Hippocampal formation (tissue), 2 donors: Measurements from ENCODE around the gene FUT6.

Source experiments
- DNase-seq, 2 donors: peaks; one replicate each; lab custom pipeline; 2025; lab: John Stamatoyannopoulos, UW

Gene FUT6

DNA sequence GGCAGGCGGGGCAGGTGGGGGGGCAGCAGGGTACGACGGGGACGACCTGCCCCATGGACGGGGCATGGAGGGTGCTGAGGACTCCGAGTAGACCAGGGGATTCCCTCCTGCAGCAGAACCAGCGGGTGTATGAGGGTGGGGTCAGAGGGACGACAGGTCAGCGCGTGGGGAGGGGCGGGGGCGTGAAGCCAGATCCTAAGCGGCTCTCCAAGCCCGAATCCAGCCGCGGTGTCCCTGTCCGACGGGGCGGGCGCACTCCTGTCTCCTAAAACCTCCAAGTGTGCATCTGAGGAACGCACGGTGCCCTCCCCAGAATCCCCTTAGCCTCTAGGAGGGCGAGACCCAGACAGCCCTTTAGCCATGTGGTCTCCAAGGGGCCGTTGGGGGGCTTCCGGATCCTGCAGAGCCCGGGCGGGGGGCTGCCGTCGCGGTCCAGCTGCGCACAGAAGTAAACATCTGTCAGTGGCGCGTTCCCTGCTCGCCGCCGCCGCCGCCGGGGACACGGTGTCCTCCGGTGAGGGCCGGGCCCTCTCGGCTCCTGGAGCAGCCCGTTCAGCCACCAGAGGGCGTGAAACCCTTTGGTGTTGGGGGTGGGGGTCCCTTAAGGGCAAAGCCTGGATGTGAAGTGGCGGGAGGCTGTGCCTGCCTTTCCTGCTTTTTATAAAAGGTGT, 33.9 kb downstream of the FUT6 start:
- DNase-seq = no peak

DNA sequence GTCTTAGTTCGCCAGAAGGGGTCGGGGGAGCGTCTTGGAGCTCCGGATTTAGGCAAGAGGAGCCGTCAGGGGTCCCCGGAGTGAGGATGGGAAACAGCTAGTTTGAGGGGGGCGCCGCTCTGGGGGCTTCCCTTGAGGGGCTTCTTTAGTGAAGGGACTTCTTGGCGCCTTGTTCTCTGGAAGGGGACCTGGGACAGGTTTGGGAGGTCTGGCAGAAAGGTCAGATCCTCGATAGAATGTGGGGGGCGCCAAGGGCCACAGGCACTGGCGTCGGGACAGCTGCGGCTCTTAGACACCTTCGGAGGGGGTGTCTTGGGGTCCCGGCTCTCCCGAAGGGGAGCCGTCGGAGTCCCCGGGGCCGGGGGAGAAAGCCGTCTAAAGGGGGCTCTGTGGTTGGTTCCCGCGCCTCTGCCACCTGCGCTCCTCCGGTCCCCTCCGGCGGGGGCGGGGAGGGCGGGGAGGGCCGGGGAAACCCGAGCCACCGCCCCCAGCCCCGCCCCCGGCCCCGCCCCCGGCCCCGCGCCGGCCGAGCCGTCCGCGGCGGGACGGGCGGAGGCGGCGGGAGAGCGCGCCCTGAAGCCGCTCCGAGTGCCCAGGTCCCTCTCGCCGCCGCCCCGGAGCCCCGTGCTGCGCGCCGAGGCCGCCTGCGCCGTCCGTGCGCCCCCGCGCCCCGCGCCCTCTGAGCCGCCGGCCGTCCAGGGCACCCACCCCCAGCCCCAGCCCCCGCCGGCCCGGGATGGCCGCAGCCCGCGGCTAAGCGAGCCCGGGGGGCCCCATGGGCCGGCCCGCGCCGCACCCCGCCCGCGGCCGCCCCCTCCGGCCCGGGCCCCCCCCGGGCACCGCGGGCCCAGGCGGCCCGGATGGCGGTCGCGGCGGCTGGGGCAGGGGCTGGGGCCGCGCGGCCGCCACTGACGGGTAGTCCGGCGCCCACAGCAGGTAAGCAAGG, 34.7 kb downstream of the FUT6 start, which contains the start of gene NRTN:
Gene NRTN, plus strand, starts transcription at position 552 of the 946 bp plus-strand sequence. CDS start 19,099 bp downstream, outside the sequence.
- no peak for DNase-seq

DNA sequence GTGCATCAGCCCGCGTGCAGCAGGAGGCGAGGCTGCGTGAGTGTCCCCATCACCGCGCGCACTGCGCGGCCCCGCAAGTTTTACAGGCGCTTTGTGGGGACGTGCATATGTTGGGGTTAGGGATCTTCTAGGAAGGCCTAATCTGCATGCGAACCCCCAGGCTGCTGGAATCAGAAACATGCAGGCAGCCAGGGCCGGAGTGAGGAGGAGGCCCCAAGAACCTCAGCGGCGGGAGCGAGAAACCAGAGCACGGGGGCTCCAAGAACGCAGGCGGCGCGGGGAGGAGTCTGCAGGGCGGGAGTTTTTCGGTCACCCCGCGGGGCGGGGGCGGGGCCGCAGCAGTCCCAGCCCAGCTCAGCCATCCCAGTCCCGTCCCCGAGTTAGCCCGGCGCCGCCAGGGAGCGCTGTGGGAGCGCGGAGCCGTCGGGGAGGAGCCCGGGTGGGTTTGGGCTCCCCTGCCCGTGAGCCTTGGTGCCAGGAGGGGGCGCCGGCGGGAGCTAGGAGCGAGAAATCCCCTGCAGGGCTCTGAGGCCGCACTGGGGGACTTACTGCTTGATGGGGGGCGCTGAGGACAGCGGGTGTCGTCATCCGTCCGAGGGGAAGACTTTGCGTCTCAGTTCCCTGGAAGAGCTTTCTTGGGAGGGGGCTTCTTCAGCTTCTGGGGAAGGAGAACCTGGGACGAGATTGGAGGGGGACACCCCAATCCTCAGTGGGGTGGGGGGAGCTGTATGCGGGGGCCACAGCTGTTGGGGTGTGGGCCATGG, 35.6 kb downstream of the FUT6 start:
- DNase-seq = peak in 1 of 2 donors; percentile 44

- DNase-seq = no peak
These were observed 36.1 kb downstream of the FUT6 start for GRCh38 chr19:5803441-5803751.

DNA sequence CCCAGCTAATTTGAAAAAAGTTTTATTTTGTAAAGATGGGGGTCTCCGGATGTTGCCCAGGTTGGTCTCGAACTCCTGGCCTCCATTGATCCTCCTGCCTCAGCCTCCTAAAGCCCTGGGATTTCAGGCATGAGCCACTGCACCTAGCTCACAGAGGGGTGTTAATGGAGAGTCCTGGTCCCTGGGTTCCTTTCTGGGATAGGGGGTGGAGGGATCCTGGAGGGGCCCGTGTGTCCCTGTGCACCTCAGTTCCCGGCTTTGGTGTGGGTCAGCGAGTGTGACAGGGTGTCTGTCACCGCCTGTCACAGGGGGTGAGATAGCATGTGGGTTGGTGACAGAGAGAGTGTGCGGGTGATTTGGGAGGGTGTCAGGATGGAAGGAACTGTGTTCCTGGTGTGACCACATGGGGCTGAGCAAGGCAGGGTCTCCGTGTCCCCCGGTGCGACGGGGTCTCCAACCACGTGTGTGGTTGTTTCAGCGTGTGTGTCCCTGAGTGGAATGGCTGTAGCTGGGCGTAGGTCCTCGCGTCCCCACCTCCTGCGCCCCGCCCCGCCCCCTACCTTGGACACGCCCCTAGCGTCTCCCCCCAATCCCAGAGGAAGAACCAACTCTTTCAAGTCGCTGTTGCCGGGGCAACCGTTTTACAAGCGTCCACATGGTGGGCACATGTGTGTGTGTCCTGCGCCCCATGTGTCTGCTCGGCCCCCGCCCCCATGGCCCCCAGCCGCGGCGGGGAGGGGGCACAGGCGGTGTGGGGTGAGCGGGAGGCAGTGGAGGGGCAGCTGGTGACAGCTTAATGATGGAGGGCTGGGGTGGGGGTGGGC, 37.5 kb downstream of the FUT6 start:
- no peak for DNase-seq

- no peak for DNase-seq
These were observed 38.9 kb downstream of the FUT6 start for GRCh38 chr19:5800361-5801270.

DNA sequence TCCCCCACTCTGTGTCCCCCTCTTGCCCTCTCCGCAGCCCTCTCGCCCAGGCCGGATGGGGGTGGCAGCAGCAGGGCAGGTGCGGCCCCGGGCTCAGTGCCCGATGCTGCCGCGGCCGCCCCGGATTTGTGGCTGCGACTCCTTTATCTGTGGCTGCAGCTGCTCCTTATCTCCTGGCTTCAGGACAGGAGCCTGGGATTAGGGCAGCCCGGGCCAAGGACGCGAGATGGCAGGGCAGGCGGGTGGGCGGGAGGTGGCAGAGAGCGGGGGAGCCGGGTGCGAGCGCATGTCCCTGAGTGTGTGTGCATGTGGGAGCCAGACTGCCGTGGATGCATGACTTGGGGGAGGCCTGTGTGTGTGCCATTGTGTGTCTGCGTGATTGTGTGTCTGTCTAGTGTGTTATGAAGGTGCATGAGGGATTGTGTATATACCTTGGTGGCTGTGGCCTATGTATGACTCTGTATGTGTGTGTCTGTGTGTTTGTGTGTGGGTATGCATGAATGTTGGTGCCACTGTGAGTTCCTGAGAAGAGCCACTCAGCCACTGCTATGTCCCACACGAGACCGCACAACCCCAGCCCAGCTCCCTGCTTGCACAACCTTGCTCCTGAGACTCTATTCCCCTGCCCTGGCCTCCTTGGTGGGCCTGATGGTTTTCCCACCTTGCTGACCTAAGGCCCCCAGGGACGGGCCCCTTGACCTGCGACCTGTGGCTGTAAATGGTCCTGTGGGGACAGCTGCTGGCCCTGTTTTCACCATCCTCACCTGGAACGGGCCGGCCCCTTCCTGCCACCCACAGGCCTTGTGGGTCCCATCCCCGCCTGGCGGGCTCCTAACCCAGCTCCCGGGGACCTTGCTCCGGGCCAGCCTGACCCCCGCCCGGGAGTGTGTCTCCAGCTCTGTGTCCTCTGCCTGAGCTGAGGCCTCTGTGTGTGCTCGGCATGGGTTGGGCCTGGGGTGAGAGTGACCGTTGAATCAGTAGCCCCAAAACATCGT, 40.0 kb downstream of the FUT6 start:
- no peak for DNase-seq

DNA sequence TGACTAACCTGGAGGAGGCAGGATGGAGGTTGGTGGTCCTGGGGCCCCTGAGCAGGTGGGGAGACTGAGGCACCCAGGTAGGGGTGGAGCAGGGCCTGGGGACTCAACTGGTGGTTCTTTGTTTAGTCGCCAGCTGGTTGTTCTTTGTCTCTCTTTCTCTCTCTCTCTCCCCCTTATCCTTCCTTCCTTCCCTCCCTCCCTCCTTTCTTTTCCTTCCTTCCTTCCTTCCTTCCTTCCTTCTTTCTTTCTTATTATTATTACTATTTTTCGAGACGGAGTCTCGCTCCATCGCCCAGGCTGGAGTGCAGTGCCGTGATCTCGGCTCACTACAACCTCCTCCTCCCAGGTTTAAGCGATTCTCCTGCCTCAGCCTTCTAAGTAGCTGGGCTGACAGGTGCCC, 41.3 kb downstream of the FUT6 start:
- no peak for DNase-seq

GRCh38 chr19:5795382-5795919, 44.1 kb downstream of the FUT6 start:
- DNase-seq = no peak

- DNase-seq = no peak
These were observed 46.3 kb downstream of the FUT6 start for GRCh38 chr19:5793188-5793587.

GRCh38 chr19:5792224-5792623, 47.3 kb downstream of the FUT6 start:
- no peak for DNase-seq

DNA sequence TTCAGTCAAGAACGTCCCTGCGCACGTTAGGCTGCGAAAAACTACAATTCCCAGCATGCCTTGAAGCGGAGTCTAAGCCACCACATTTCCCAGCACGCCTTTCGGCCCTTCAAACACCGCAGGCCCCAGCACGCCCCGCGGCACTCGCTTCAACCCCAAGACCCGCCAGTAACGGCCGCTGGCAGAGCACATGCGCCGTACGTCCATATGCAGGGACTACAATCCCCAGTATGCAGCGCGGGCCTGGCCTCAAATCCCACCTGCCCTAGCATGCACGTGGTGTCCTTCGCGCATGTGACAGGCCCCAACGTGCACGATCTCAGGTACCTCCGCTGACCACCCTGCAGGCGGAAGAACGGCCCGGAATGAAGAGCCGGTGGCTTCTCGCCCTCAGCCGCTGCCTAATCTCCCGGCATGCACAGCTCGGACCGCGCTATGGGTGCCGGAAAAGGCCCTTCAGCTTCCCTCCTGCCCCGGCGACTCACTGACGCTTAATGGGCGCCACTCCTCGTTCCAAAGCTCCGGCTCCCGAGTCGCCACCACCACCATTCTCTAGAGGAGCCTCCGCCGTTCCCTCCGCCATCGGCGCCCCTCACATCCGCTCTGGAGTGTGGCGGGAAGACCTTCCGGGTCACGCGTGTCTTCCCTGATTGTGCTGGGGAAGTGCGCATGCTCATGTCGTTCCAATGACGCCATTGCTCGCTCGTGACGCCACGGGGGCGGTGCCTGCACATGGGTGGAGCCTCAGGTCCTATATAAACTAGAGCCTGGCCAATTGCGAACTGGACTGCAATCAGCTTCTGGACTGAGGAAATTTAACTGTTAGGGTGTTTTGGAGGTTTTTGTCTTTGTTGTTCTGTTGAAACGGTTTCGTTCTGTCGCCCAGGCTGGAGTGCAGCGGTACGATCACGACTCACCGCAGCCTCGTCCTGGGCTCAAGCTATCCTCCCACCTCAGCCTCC, 48.7 kb downstream of the FUT6 start, which contains the start of gene DUS3L:
Gene DUS3L, minus strand, starts transcription at position 605 of the 962 bp plus-strand sequence. Its CDS starts 22 bp downstream, at position 583.
- DNase-seq = peak; percentile 93 to 95

- DNase-seq = no peak
These were observed 49.5 kb downstream of the FUT6 start for GRCh38 chr19:5789886-5790558.

- no peak for DNase-seq
These were observed 50.1 kb downstream of the FUT6 start for GRCh38 chr19:5789351-5789761.

DNA sequence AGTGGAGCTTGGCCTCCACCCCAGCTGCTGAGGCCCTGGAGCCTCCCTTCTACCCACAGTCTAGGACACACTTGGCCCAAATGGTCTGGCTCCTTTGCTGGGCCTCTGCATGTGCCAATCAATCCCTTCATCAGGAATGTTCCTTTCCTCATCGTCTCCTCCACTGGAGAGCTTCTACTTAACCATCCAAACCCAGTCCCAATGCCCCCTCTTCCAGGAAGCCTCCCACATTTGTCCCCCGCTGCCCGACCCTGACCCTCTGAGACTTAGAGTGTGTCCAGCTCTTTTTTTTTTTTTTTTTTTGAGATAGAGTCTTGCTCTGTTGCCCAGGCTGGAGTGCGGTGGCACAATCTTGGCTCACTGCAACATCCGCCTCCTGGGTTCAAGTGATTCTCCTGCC, 51.1 kb downstream of the FUT6 start:
- no peak for DNase-seq

GRCh38 chr19:5787409-5788182, 51.9 kb downstream of the FUT6 start:
- no peak for DNase-seq
